ENCODE data around the gene PRPH2. TPM values are rescaled to one million over a fixed set of nuclear protein-coding genes. Genes with fewer than 3 reads are reported as not detected.
A peak's percentile ranks its signal among the peaks of the same experiment; 100 is the strongest.
"Not testable (repeated sequence)": the region's sequence is repeated elsewhere in the genome, so short reads cannot be mapped to it uniquely, and the experiment has no call there.

PRPH2 gene
- total RNA-seq, 1 experiment from 2014 or later = 2.6 TPM

GRCh38 chr6:42742116-42742894 lies 19.9 kb upstream of the PRPH2 start:
- peak; percentile 53 for DNase-seq (ENCODE audit: low read depth)

GRCh38 chr6:42740725-42741124 lies 18.3 kb upstream of the PRPH2 start:
- DNase-seq (ENCODE audit: low read depth) = no peak

- DNase-seq (ENCODE audit: low read depth) = no peak
Measured at GRCh38 chr6:42735976-42736375, 13.6 kb upstream of the PRPH2 start.

GRCh38 chr6:42733867-42734481 lies 11.6 kb upstream of the PRPH2 start:
- not testable (repeated sequence) for DNase-seq (ENCODE audit: low read depth)

GRCh38 chr6:42729731-42730130 lies 7.3 kb upstream of the PRPH2 start:
- DNase-seq (ENCODE audit: low read depth) = no peak

GRCh38 chr6:42727627-42728026 lies 5.2 kb upstream of the PRPH2 start:
- no peak for DNase-seq (ENCODE audit: low read depth)

- DNase-seq (ENCODE audit: low read depth) = no peak
Measured at GRCh38 chr6:42727087-42727611, 4.8 kb upstream of the PRPH2 start.

GRCh38 chr6:42726485-42727086 lies 4.2 kb upstream of the PRPH2 start:
- DNase-seq (ENCODE audit: low read depth) = peak; percentile 86

GRCh38 chr6:42726026-42726425 lies 3.6 kb upstream of the PRPH2 start:
- no peak for DNase-seq (ENCODE audit: low read depth)

GRCh38 chr6:42724825-42725224 lies 2.4 kb upstream of the PRPH2 start:
- no peak for DNase-seq (ENCODE audit: low read depth)

GRCh38 chr6:42720739-42721138 lies 1.7 kb downstream of the PRPH2 start:
- no peak for DNase-seq (ENCODE audit: low read depth)

GRCh38 chr6:42715871-42716270 lies 6.5 kb downstream of the PRPH2 start:
- DNase-seq (ENCODE audit: low read depth) = no peak

GRCh38 chr6:42714098-42714761 lies 8.2 kb downstream of the PRPH2 start:
- peak; percentile 68 for DNase-seq (ENCODE audit: low read depth)

- DNase-seq (ENCODE audit: low read depth) = no peak
Measured at GRCh38 chr6:42711930-42712329, 10.5 kb downstream of the PRPH2 start.

GRCh38 chr6:42710316-42710715 lies 12.1 kb downstream of the PRPH2 start:
- DNase-seq (ENCODE audit: low read depth) = no peak

GRCh38 chr6:42709871-42710270 lies 12.5 kb downstream of the PRPH2 start:
- DNase-seq (ENCODE audit: low read depth) = no peak

GRCh38 chr6:42708096-42708495 lies 14.3 kb downstream of the PRPH2 start:
- DNase-seq (ENCODE audit: low read depth) = no peak

- no peak for DNase-seq (ENCODE audit: low read depth)
Measured at GRCh38 chr6:42707595-42707994, 14.8 kb downstream of the PRPH2 start.

- DNase-seq (ENCODE audit: low read depth) = no peak
Measured at GRCh38 chr6:42704937-42705374, 17.4 kb downstream of the PRPH2 start.

- peak; percentile 75 for DNase-seq (ENCODE audit: low read depth)
Measured at GRCh38 chr6:42704251-42704936, 18.0 kb downstream of the PRPH2 start.

GRCh38 chr6:42702786-42703185 lies 19.6 kb downstream of the PRPH2 start:
- not testable (repeated sequence) for DNase-seq (ENCODE audit: low read depth)
